ENCODE results near the gene SAMD4B.
A peak's percentile ranks its signal among the peaks of the same experiment; 100 is the strongest.

The SAMD4B gene

DNA sequence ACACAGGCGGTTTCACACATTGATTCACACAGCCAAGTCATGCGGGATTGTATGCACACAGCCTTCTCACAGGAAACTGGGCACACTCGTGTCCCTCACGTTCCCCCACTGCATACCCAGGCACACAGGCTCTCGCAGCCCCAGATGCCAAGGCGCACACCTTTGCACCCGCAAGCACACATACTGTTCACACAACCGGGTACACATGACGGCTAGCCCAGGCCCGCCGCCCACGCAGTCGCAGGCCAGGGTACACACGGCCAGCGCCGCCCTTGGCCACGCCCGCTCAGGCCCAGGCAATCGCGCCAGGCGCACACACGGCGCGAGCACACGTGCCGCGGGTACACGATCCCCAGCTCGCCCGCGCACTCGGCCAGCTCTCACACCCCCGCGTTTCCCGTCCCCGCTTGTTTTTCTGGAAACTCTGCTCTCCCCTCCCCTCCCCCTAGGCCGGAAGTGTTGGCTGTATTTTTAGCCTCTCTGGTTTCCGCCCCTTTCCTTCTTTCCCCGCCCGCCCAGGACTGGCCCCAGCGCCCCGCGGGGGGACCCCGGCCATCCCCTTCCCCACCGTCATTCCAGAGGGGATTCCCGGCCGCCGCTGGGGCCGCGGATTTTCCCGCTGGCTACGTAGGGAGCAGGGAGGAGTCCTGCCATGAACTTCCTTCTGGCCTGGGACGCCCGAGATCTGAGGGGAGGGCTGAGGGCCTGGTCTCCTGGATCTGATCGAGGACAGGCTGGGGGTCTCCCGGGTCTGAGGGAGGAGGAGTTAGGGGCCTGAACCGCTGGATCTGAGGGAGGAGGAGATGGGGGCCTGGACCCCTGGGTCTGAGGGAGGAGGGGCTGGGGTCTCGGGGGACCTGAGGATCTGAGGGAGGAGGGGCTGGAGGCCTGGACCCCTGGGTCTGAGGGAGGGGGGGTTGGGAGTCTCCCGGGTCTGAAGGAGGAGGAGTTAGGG, 60.4 kb downstream of the SAMD4B start:
- intact Hi-C loops (cut with DNase I) = no loop called here

DNA sequence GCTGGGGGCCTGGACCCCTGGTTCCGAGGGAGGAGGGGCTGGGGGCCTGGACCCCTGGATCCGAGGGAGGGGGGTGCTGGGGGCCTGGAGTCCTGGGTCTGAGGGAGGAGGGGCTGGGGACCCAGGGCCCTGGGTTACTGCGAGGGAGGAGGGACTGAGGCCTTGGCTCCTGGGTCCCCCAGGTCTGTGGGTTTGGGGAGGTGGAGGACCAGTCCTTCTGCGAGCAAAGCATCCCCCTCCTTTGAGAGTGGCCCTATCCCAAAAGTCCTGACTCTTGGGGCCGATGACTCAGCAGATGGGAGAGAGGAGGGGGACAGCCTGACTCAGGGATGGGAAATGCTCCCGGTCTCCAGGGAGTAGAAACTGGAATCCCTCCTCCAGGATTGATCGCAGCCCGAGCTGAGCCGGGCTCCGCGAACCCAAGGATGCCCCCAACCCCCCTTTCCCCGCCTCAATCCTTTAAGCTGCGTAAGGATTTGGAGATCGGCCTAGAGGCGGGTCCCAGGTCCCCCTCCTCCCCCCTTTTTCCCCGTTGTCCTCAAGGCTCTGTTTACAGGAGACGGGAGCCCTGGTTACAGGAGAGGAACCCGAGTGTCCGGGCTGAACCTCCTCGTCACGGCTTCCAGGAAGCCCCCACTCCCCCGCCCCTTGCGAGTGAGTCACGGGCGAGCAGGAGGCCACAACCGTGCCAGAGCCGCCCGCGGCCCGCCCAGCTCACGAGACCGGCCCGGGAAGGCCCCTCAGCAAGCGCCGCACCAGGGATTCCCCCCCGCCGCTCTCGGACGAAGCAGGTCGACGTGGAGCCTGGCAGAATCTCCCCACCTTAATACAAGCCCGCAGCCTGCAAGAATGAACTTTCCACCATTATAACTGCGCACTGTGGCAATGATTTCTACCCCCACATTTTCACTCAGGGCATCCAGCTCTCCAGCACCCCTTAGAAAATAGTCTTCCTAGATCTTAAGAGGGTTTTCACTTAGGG, 61.4 kb downstream of the SAMD4B start:
- intact Hi-C loops (cut with DNase I) = no loop called here
- DNase-seq = peak; percentile 47 to 95 (median 75)

More for the DNA sequence above, 60.4 kb downstream of the SAMD4B start:
- DNase-seq = peak; percentile 45 to 92 (median 73)

DNA sequence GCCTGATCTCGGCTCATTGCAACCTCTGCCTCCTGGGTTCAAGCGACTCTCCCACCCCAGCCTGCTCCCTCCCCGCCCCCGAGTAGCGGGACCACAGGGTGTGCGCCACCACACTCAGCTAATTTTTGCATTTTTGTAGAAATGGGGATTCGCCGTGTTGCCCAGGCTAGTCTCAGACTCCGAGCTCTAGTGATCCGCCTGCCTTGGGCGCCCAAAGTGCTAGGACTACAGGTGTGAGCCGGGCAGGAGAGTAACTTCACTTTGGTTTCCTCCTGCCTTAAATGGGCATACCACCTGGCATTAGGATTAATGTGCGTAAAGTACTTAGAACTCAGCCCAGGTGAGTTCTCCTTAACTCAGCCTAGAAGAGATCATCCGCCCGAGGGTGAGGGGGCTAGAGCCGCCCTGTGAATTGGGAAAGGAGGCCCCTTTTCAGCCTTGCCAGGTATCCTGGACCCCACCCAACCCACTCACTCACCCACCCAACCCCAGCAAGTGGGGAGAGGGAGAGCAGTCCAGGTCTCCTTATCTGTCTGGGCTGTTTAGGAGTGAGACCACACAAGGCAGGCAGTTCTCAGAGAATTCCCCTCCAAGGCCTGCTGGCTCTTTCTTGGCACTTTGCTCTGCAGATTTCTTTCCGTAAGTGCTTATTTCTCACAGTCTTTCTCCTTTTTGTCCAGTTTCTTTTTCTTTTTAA, 63.2 kb downstream of the SAMD4B start:
- intact Hi-C loops (cut with DNase I) = no loop called here
- DNase-seq = peak in 2 of 42 donors; percentile 20 to 40

GRCh38 chr19:39405958-39406655, 63.9 kb downstream of the SAMD4B start:
- intact Hi-C loops (cut with DNase I) = no loop called here
- peak in 7 of 42 donors; percentile 21 to 76 (median 48) for DNase-seq

DNA sequence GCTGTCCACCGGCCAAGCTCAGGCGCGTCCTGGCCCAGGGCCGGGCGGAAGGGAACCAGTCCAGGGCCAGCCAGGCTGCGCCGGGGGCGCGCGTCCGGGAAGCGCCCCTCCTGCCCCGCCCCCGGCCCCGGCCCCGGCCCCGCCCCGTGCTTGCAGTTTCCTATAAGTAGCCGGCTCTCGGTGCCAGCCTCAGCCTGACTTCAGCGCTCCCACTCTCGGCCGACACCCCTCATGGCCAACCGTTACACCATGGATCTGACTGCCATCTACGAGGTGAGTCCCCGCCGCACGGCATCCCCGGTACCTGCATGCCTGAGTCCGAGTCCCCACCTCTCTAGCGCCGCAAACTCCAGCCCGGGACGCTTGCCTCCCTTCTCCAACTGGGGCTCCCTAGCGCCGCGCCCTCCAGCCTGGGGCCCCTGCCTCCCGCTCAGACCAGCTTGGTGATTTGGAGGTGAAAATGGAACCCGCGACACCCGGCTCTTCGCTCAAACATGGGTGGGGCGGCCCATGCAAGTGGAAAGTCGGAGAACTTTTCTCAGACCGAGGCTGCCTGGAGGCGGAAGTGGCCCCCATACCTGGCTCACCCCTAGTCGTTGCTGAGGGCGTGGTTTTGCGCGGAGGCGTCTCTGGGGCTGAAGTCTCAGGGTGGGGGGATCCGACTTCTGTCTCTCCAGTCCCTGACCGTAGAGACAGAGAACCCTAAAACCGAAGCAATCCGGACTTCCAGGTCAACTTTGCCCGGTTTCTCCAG, 64.6 kb downstream of the SAMD4B start, which contains the start of gene ZFP36:
Gene ZFP36, plus strand, starts transcription at position 192 of the 754 bp plus-strand sequence. Its CDS starts 58 bp downstream, at position 250.
- intact Hi-C loops (cut with DNase I) = no loop called here
- DNase-seq = peak; percentile 66 to 94 (median 80)

DNA sequence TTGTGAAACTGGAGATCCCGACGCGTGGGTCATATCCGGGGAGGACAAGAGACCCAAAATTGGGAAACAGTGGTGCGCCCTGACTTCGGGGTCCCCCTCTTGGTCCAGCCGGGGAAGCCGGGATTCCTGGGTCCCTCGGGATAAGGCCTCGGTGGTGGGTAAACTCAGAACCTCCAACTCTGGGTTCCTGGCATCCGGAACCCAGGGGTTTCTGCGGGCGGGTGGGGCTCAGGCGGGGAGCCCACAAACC, 65.1 kb downstream of the SAMD4B start:
- no peak for DNase-seq
- intact Hi-C loops (cut with DNase I) = no loop called here

DNA sequence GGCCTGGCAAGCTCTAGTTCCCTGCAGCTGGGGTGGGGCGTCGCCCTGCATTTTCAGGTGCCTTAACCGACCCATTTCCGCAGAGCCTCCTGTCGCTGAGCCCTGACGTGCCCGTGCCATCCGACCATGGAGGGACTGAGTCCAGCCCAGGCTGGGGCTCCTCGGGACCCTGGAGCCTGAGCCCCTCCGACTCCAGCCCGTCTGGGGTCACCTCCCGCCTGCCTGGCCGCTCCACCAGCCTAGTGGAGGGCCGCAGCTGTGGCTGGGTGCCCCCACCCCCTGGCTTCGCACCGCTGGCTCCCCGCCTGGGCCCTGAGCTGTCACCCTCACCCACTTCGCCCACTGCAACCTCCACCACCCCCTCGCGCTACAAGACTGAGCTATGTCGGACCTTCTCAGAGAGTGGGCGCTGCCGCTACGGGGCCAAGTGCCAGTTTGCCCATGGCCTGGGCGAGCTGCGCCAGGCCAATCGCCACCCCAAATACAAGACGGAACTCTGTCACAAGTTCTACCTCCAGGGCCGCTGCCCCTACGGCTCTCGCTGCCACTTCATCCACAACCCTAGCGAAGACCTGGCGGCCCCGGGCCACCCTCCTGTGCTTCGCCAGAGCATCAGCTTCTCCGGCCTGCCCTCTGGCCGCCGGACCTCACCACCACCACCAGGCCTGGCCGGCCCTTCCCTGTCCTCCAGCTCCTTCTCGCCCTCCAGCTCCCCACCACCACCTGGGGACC, 65.6 kb downstream of the SAMD4B start:
- intact Hi-C loops (cut with DNase I) = no loop called here
- DNase-seq = peak in 6 of 42 donors; percentile 19 to 46 (median 23)

DNA sequence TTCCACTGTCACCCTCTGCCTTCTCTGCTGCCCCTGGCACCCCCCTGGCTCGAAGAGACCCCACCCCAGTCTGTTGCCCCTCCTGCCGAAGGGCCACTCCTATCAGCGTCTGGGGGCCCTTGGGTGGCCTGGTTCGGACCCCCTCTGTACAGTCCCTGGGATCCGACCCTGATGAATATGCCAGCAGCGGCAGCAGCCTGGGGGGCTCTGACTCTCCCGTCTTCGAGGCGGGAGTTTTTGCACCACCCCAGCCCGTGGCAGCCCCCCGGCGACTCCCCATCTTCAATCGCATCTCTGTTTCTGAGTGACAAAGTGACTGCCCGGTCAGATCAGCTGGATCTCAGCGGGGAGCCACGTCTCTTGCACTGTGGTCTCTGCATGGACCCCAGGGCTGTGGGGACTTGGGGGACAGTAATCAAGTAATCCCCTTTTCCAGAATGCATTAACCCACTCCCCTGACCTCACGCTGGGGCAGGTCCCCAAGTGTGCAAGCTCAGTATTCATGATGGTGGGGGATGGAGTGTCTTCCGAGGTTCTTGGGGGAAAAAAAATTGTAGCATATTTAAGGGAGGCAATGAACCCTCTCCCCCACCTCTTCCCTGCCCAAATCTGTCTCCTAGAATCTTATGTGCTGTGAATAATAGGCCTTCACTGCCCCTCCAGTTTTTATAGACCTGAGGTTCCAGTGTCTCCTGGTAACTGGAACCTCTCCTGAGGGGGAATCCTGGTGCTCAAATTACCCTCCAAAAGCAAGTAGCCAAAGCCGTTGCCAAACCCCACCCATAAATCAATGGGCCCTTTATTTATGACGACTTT, 66.4 kb downstream of the SAMD4B start:
- intact Hi-C loops (cut with DNase I) = no loop called here
- peak in 3 of 42 donors; percentile 11 to 58 (median 32) for DNase-seq

DNA sequence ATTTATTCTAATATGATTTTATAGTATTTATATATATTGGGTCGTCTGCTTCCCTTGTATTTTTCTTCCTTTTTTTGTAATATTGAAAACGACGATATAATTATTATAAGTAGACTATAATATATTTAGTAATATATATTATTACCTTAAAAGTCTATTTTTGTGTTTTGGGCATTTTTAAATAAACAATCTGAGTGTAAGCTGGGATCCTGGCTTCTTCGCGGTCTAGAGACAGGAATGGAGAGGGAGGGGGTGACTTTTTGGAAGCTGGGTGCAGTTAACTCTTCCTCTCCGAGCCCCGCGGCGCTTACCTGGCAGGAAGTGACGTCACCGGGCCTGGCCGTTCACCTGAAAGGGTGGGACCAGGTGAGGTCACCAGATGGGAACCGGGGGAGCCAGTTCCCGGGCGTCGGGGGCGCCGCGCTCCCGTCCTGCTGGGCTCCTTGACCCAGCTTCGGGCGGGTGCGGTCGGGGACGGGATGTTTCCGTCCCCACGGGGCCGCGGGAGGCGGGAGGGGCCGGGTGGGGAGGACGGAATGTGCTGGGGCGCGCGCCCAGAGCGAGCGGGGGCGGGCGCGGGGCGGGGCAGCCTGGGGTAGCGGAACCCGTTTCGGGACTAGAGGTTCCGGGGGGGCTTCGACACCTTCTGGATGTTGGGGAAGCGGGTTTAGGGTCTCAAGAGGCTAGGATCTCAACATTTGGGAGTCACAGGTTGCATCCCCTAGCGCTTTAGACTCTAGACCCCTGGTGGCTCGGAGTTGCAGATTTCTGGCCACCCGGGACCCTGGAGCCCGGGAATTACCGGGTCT, 67.2 kb downstream of the SAMD4B start:
- peak in 41 of 42 donors; percentile 33 to 89 (median 71) for DNase-seq

DNA sequence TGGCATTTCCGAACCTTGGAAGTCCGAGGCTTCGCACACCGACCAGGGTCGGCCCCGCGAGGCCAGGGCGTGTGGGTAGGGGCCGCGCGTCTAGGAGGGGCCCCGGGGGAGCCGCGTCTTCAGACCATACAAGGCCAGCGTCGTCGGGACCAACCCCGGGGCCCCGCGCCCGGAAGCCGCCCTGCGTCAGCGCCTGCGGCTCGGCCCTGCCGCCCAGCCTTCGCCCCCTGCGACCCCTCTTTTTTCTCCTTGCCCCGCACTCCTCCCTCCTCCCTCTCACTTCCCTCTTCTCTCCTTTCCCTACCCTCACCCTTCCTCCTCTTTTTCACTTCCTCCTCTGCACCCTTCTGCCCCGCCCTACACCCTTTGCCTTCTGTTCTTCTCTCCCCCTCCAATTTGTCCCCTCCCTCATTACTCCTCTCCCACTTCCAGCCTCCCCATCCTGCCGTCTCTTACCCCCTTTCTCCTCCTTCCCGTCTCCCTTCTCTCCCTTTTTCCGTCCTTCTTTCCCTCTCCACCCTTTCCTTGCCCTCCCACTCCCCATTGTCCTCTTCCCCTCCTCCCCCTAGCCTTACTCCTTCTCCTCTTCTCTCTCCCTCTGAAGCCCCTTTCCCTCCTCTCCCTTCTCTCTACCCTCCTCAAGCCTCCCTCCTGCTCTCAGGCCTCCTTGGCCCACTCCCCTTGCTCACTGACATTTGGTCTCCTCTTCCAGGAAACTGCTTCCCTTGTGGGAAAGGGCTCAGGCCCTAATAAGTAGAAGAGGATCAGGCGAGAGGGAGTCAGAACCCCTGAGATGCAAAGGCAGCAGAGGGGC, 68.0 kb downstream of the SAMD4B start:
- DNase-seq = peak in 22 of 42 donors; percentile 16 to 67 (median 40)
- intact Hi-C loops (cut with DNase I) = no loop called here

More for the DNA sequence above, 67.2 kb downstream of the SAMD4B start:
- intact Hi-C loops (cut with DNase I) = no loop called here

- intact Hi-C loops (cut with DNase I) = no loop called here
- no peak for DNase-seq
These were observed 68.5 kb downstream of the SAMD4B start for GRCh38 chr19:39410831-39411080.

DNA sequence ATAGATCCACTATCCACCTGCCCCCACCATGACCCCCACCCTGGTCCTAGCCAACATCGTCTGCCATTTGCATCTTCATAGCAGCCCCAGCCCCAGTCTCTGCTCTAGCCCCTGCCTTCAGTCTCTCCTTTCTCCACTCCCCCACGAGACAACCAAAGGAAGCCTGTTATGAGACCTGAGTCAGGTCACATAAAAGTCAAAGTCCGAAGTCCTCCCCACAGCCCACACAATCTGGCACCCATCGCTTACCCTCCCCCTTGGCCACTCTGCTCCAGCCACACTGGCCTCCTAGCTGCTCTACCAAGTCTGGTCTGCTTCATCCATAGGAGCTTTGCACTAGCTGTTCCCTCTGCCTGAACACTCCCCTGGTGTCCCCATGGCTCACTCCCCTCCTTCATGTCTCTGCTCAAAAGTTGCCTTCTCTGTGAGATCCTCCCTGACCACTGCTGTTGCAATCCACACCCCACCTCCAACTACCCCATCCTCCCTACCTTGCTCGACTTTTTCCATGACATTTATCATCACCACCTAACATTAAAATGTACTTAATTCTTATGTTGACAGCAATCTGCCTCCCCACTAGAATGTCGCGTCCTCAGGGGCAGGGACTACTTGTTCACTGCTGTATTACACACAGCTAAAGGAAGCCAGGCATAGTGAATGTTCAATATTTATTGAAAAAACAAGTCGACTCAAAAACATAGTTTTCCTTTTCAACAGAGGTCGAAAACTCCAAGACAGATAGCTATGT, 69.0 kb downstream of the SAMD4B start:
- intact Hi-C loops (cut with DNase I) = no loop called here
- DNase-seq = peak in 1 of 42 donors; percentile 46

- intact Hi-C loops (cut with DNase I) = no loop called here
- DNase-seq = peak; percentile 67 to 94 (median 85)
These were observed 69.5 kb downstream of the SAMD4B start for GRCh38 chr19:39411832-39412099.

All from head of caudate nucleus (tissue), 42 donors.